Activated CD8-positive, alpha-beta memory T cell treated with anti-CD3 and anti-CD28 coated beads for 4 hours (primary cell): ENCODE results near the gene LSM4.

Experiments used
- DNase-seq, 2 donors: peaks; one replicate each; pipeline ENCODE4 v3.0.0-alpha.2; 2020; ENCODE audit warnings: low read depth in 2 of 2

LSM4 gene

GRCh38 chr19:18278521-18279265 lies 44.2 kb downstream of the LSM4 start:
- DNase-seq, result no peak

- DNase-seq, result no peak
Observed at GRCh38 chr19:18274781-18275356, 48.0 kb downstream of the LSM4 start.

GRCh38 chr19:18274219-18274780 lies 48.6 kb downstream of the LSM4 start, which contains the start of gene IQCN:
TSS of gene IQCN (minus strand) at chr19:18274452. CDS start at chr19:18269478, 4,974 bp downstream.
- DNase-seq, result no peak

- DNase-seq, result no peak
Observed at GRCh38 chr19:18273561-18274218, 49.2 kb downstream of the LSM4 start.

GRCh38 chr19:18271433-18271841 lies 51.4 kb downstream of the LSM4 start:
- DNase-seq, result no peak

- DNase-seq, result no peak
Observed at GRCh38 chr19:18270326-18270725, 52.5 kb downstream of the LSM4 start.

GRCh38 chr19:18269070-18269723 lies 53.7 kb downstream of the LSM4 start:
- no peak for DNase-seq

GRCh38 chr19:18266771-18267686 lies 55.8 kb downstream of the LSM4 start:
- DNase-seq, result no peak

GRCh38 chr19:18265582-18265981 lies 57.3 kb downstream of the LSM4 start:
- no peak for DNase-seq

- DNase-seq, result no peak
Observed at GRCh38 chr19:18264971-18265540, 57.8 kb downstream of the LSM4 start.

- no peak for DNase-seq
Observed at GRCh38 chr19:18264137-18264854, 58.6 kb downstream of the LSM4 start.

GRCh38 chr19:18263324-18264136 lies 59.3 kb downstream of the LSM4 start:
- no peak for DNase-seq

GRCh38 chr19:18262917-18263316 lies 60.0 kb downstream of the LSM4 start:
- no peak for DNase-seq

GRCh38 chr19:18262144-18262543 lies 60.7 kb downstream of the LSM4 start:
- DNase-seq, result no peak

- no peak for DNase-seq
Observed at GRCh38 chr19:18261474-18261873, 61.4 kb downstream of the LSM4 start.

- DNase-seq, result no peak
Observed at GRCh38 chr19:18259893-18260292, 63.0 kb downstream of the LSM4 start.

- DNase-seq, result no peak
Observed at GRCh38 chr19:18257503-18258470, 65.1 kb downstream of the LSM4 start.
